GM12874 (cell line): ENCODE data around the gene ROCK1.

Source experiments
- CTCF ChIP-seq: IDR thresholded peaks from 2 replicates; pipeline ENCODE4 v1.5.1; 2011; ENCODE audit warnings: low read depth, mild to moderate bottlenecking, control low read depth, low read length, moderate library complexity; ENCODE audit not compliant: insufficient read depth

ROCK1 gene

GRCh38 chr18:21100146-21100545 is 11.5 kb downstream of the ROCK1 start:
- no peak for TF ChIP-seq CTCF

- no peak for TF ChIP-seq CTCF
Measured at GRCh38 chr18:21099442-21099841, 12.2 kb downstream of the ROCK1 start.

GRCh38 chr18:21096760-21097159 is 14.9 kb downstream of the ROCK1 start:
- no peak for TF ChIP-seq CTCF

GRCh38 chr18:21093133-21093532 is 18.5 kb downstream of the ROCK1 start:
- TF ChIP-seq CTCF: no peak

GRCh38 chr18:21090680-21091079 is 20.9 kb downstream of the ROCK1 start:
- TF ChIP-seq CTCF: no peak

GRCh38 chr18:21085579-21086166 is 25.9 kb downstream of the ROCK1 start:
- no peak for TF ChIP-seq CTCF

GRCh38 chr18:21084511-21085078 is 27.0 kb downstream of the ROCK1 start:
- TF ChIP-seq CTCF: no peak
